ENCODE results near the gene RTP3.

- TF ChIP-seq, protein P1, sequence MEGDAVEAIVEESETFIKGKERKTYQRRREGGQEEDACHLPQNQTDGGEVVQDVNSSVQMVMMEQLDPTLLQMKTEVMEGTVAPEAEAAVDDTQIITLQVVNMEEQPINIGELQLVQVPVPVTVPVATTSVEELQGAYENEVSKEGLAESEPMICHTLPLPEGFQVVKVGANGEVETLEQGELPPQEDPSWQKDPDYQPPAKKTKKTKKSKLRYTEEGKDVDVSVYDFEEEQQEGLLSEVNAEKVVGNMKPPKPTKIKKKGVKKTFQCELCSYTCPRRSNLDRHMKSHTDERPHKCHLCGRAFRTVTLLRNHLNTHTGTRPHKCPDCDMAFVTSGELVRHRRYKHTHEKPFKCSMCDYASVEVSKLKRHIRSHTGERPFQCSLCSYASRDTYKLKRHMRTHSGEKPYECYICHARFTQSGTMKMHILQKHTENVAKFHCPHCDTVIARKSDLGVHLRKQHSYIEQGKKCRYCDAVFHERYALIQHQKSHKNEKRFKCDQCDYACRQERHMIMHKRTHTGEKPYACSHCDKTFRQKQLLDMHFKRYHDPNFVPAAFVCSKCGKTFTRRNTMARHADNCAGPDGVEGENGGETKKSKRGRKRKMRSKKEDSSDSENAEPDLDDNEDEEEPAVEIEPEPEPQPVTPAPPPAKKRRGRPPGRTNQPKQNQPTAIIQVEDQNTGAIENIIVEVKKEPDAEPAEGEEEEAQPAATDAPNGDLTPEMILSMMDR (conservative IDR thresholded peaks at IDR 0.05; ENCODE audit: low read depth, low read length): no peak
- no peak for TF ChIP-seq CEBPB (IDR thresholded peaks at IDR 0.05; ENCODE audit: low read depth, low read length)
- TF ChIP-seq POLR2A (IDR thresholded peaks at IDR 0.05; ENCODE audit: low read depth, low read length): no peak
- TF ChIP-seq SMC3 (IDR thresholded peaks at IDR 0.05; ENCODE audit: low read depth, low read length): no peak
Measured at GRCh38 chr3:46541835-46542234, 44.1 kb downstream of the RTP3 start.

Data from IMR-90 (cell line).